Measurements from ENCODE around the gene SERPINB13. TPM values are rescaled to one million over a fixed set of nuclear protein-coding genes. Genes with fewer than 3 reads are reported as not detected.

SERPINB13 gene
- total RNA-seq = not detected

- no peak for DNase-seq
- no peak within 1 kb of the TSS for H3K4me3 Mint-ChIP-seq
- H3K36me3 Mint-ChIP-seq = no peaks in the 10 kb centered on the region
- CTCF ChIA-PET = interaction anchor here (0.8 kb wide), 1 partner anchor 9 kb away, joined by 3 read pairs; no protein-coding TSS in a partner anchor
- H3K9me3 Mint-ChIP-seq (ENCODE audit: low read depth) = no peaks in the 10 kb centered on the region
- no peaks in the 10 kb centered on the region for H3K4me1 Mint-ChIP-seq
- no peak within 1 kb of the TSS for H3K27ac Mint-ChIP-seq
- H3K27me3 Mint-ChIP-seq = peaks cover 5% of the 10 kb centered on the region
- no peak for ATAC-seq
Observed at GRCh38 chr18:63586966-63587365, at the start of gene SERPINB13. TSS of gene SERPINB13 (plus strand) at chr18:63587343. CDS start at chr18:63588668, 1,325 bp downstream.

DNA sequence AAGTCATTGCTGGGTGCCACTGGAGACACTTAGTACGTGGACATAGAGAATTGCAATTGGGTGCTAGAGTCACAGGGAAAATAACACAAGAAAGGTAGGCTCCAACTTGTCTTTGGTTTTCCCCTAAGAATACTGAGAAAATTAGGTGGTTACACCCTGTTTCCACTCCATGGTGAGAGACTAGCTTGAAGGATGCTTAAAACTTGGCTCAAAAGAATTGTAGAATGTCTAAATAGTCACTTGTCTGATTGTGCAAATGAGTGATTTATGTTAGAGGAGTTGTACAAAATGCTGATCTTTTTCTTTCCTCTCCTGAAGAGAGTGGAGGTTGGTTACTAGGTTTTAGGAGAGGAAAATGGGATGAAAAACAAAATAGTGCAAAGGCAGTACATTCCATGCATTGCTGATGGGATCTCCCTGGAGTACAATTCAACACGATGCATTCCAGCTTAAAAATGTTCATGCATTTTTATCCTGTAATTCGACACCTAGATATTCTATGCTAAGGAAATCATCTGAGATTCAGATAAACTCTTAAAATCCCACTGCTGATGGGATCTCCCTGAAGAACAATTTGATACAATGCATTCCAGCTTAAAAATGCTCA is 47.1 kb upstream of the SERPINB13 start:
- Mint-ChIP-seq H3K27ac (no peak overlapping the region), H3K4me1 (peaks cover 2% of the 10 kb centered on the region), H3K9me3 (ENCODE audit: low read depth) (no peaks in the 10 kb centered on the region), H3K27me3 (peaks cover 51% of the 10 kb centered on the region), H3K36me3 (no peaks in the 10 kb centered on the region), H3K4me3 (no peak overlapping the region)
- no peak for ATAC-seq
- CTCF ChIA-PET = no interaction called here
- DNase-seq = no peak

DNA sequence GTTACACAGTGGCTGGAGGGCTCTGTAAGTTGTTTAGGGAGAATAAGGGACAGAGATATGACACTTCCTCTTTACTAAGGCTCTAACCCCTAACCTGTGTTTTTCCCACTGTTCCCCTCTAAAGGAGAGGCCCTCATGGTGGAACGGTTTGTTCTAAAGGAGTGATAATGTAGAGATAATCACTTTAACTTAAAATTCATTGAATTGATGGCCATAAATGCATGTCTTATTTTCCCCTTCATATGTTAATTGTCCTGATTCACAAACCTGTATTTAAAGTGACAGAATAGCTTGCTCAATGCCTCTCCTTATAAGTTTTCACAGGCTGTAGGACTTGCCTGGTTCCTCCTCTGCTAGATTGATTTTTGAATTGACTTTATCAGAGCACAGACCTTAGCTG is 45.1 kb upstream of the SERPINB13 start, which contains the start of gene SERPINB12:
Gene SERPINB12 (plus strand): TSS at position 301 of the 400 bp plus-strand sequence. CDS start 13,791 bp downstream, outside the sequence.
- no peak within 1 kb of the TSS for H3K4me3 Mint-ChIP-seq
- no peaks in the 10 kb centered on the region for H3K9me3 Mint-ChIP-seq (ENCODE audit: low read depth)
- no peak within 1 kb of the TSS for H3K27ac Mint-ChIP-seq
- ATAC-seq (no peak), DNase-seq (no peak)
- peaks cover 63% of the 10 kb centered on the region for H3K27me3 Mint-ChIP-seq
- CTCF ChIA-PET = no interaction called here
- H3K4me1 Mint-ChIP-seq = no peaks in the 10 kb centered on the region
- no peaks in the 10 kb centered on the region for H3K36me3 Mint-ChIP-seq

DNA sequence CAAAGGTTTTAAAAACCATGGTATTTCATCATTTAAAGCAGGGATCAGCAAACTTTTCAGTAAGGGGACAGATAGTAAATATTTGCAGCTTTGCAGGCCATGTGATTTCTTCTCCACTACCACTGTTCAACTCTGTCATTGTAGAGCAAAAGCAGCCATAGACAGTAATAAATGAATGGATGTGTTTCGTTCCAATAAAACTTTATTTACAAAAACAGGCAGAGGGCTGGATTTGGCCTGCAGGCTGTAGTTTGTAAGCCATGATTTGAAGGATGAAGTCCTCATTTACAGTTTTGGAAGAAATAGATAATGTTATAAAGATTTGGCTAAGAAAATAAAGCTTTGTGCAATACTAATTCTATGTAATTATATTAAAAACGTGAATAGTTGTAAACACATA is 43.1 kb upstream of the SERPINB13 start:
- H3K36me3 Mint-ChIP-seq = no peaks in the 10 kb centered on the region
- no peak for ATAC-seq
- CTCF ChIA-PET = interaction anchor here (1.2 to 1.6 kb wide), 2 partner anchors 25 to 34 kb away, joined by 4 read pairs; no protein-coding TSS in a partner anchor

GRCh38 chr18:63545000-63545399 is 42.1 kb upstream of the SERPINB13 start:
- CTCF ChIA-PET = interaction anchor here (1.2 to 1.6 kb wide), 2 partner anchors 26 to 33 kb away, joined by 4 read pairs; no protein-coding TSS in a partner anchor
- no peak for DNase-seq
- H3K9me3 Mint-ChIP-seq (ENCODE audit: low read depth) = no peaks in the 10 kb centered on the region
- no peak for ATAC-seq
- no peak overlapping the region for H3K27ac Mint-ChIP-seq
- H3K36me3 Mint-ChIP-seq = no peaks in the 10 kb centered on the region
- peaks cover 49% of the 10 kb centered on the region for H3K27me3 Mint-ChIP-seq
- H3K4me3 Mint-ChIP-seq = no peak overlapping the region
- no peaks in the 10 kb centered on the region for H3K4me1 Mint-ChIP-seq

More for the DNA sequence above, 43.1 kb upstream of the SERPINB13 start:
- H3K4me1 Mint-ChIP-seq = no peaks in the 10 kb centered on the region
- DNase-seq = no peak
- no peaks in the 10 kb centered on the region for H3K9me3 Mint-ChIP-seq (ENCODE audit: low read depth)
- peaks cover 53% of the 10 kb centered on the region for H3K27me3 Mint-ChIP-seq
- no peak overlapping the region for H3K27ac Mint-ChIP-seq
- no peak overlapping the region for H3K4me3 Mint-ChIP-seq

DNA sequence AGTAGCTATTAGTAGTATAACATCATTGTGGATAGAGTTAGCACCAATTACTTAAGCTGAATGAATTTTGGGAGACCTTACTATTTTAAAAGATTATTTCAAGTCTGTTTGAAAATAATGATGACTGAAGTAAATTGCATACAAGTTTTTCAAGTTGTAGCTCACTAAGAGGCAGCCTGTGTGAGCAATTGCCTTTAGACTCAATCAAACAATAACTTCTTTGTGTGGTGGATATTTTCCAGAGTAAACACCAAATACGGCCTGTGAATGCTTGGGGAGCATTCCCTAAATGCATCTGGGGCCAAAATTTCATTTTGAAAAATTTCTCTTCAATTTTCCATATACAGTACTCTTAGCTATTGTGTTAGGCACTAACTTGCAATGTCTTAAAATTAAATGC is 37.1 kb upstream of the SERPINB13 start:
- no peak for ATAC-seq
- DNase-seq = no peak
- Mint-ChIP-seq H3K27me3 (peaks cover 45% of the 10 kb centered on the region), H3K36me3 (no peaks in the 10 kb centered on the region), H3K27ac (no peak overlapping the region), H3K4me1 (no peaks in the 10 kb centered on the region), H3K4me3 (no peak overlapping the region), H3K9me3 (ENCODE audit: low read depth) (no peaks in the 10 kb centered on the region)
- CTCF ChIA-PET = interaction anchor here (1.0 to 1.2 kb wide), 2 partner anchors 31 to 41 kb away, joined by 3 to 6 read pairs; no protein-coding TSS in a partner anchor

DNA sequence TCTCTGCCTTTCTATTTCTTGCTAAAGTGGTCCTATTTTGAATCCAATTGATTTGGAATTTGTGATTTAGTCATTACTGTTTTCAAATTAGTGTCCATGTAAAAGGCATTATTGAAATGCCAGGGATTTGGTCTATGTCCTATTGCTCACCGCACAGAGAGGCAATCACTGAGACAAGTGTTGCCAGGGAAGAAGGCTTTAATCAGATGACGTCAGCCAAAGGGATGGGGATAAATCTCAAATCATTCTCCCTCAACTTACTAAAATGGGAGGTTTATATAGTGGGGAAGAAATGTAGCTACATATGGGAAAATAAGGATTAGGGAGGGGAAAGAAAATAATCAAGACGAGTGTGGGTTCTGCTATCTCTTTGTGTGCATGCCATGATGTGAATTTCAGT is 35.4 kb upstream of the SERPINB13 start:
- H3K4me1 Mint-ChIP-seq = no peaks in the 10 kb centered on the region
- H3K9me3 Mint-ChIP-seq (ENCODE audit: low read depth) = no peaks in the 10 kb centered on the region
- no peak overlapping the region for H3K27ac Mint-ChIP-seq
- no peak for DNase-seq
- H3K4me3 Mint-ChIP-seq = no peak overlapping the region
- peaks cover 35% of the 10 kb centered on the region for H3K27me3 Mint-ChIP-seq
- H3K36me3 Mint-ChIP-seq = no peaks in the 10 kb centered on the region
- ATAC-seq = no peak
- CTCF ChIA-PET = interaction anchor here (1.1 kb wide), 1 partner anchor 34 kb away, joined by 3 read pairs; no protein-coding TSS in a partner anchor

- Mint-ChIP-seq H3K36me3 (no peaks in the 10 kb centered on the region), H3K9me3 (ENCODE audit: low read depth) (no peaks in the 10 kb centered on the region), H3K27ac (no peak overlapping the region), H3K27me3 (peaks cover 32% of the 10 kb centered on the region), H3K4me1 (no peaks in the 10 kb centered on the region), H3K4me3 (no peak overlapping the region)
- CTCF ChIA-PET = interaction anchor here (0.9 to 1.1 kb wide), 2 partner anchors 25 to 35 kb away, joined by 3 read pairs; no protein-coding TSS in a partner anchor
- no peak for DNase-seq
- no peak for ATAC-seq
Observed at GRCh38 chr18:63552581-63552980, 34.6 kb upstream of the SERPINB13 start.

DNA sequence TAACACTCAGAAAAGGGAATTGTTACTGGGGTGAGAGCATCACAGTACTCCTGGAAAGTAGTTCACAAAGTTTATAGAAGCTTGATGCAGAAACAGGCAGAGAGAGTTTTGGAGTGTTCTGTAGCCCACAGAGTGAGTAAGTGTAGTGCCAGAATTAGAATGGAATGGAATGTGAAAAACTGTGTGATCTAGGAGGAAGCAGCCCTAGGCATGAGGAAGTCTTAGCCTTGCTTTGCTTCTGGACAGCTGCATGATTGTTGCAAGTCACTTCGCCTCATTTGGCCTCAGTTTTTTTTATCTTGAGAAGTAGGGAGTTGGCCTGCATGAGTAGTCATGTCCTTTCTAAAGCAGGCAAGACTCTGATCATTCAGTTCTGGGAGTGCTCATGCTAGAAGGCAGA is 34.1 kb upstream of the SERPINB13 start:
- DNase-seq = no peak
- Mint-ChIP-seq H3K4me3 (no peak overlapping the region), H3K27me3 (peaks cover 30% of the 10 kb centered on the region), H3K4me1 (no peaks in the 10 kb centered on the region), H3K27ac (no peak overlapping the region), H3K36me3 (no peaks in the 10 kb centered on the region), H3K9me3 (ENCODE audit: low read depth) (no peaks in the 10 kb centered on the region)
- CTCF ChIA-PET = interaction anchor here (0.9 kb wide), 1 partner anchor 25 kb away, joined by 3 read pairs; no protein-coding TSS in a partner anchor
- ATAC-seq = no peak

DNA sequence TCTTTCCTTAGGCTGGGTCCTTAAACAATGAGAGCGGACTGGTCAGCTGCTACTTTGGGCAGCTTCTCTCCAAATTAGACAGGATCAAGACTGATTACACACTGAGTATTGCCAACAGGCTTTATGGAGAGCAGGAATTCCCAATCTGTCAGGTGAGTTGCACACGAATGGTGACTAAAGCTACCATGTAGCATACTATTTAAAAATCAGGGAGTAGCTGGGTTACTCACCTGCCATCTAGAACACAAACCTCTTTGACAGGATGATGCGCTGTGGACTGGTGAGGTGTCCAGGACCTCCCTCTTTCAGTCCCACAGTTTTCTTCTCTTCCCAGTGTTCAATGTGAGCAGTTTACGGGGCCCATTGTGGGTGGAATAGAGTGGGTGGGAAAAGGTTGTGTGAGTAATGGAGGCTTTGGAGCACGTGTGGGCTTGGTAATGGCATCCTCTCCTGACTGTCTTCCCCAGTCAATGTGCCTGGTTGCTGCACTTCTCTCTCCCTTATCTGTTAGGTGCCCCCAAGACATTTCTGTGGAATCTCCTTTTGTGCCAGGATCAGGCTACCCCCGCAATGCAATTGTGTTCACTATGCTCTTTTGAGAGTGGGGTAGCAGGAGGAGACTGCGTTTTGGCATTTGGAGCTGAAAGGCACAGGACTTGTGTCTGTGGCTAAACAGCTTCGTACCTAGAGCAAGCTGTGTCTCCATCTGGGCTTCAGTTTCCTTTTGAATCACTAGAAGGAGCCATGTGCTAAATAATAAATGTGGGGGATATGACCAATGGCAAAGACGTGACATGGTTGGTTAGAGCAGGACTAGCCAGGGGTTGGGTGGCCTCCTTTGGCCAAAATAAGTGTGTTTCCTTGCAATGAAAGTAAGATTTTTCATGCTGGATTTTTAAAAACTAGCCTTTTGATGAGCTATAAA is 27.3 kb upstream of the SERPINB13 start:
- no peak for DNase-seq
- Mint-ChIP-seq H3K9me3 (ENCODE audit: low read depth) (no peaks in the 10 kb centered on the region), H3K4me1 (no peaks in the 10 kb centered on the region), H3K27ac (no peak overlapping the region), H3K4me3 (no peak overlapping the region), H3K27me3 (peaks cover 15% of the 10 kb centered on the region), H3K36me3 (no peaks in the 10 kb centered on the region)
- CTCF ChIA-PET = interaction anchor here (1.3 kb wide), 1 partner anchor 42 kb away, joined by 3 read pairs; no protein-coding TSS in a partner anchor
- no peak for ATAC-seq

DNA sequence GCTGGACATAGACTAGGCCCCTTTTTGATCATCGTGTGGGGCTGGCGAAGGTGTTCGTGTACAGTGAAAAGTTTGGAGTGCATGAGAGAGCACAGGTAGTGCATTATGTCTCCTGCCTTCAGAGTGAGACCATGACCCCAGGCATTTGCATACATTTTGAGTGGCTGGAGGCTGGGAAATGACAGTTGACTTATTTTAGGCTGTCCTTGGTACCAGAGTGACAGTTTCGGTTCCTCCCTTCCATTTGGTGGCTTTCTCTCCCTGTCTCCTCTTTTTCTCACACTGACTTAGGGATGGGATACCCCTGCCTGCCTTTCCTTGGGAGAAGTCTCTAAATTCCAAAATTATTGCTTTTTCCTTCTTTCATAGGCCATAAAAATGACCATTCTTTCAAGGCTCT is 24.9 kb upstream of the SERPINB13 start:
- H3K4me3 Mint-ChIP-seq = no peak overlapping the region
- H3K27me3 Mint-ChIP-seq = peaks cover 21% of the 10 kb centered on the region
- H3K4me1 Mint-ChIP-seq = no peaks in the 10 kb centered on the region
- ATAC-seq (no peak), DNase-seq (no peak)
- no peaks in the 10 kb centered on the region for H3K36me3 Mint-ChIP-seq
- CTCF ChIA-PET = interaction anchor here (1.0 kb wide), 1 partner anchor 43 kb away, joined by 3 read pairs; no protein-coding TSS in a partner anchor
- no peaks in the 10 kb centered on the region for H3K9me3 Mint-ChIP-seq (ENCODE audit: low read depth)
- no peak overlapping the region for H3K27ac Mint-ChIP-seq

DNA sequence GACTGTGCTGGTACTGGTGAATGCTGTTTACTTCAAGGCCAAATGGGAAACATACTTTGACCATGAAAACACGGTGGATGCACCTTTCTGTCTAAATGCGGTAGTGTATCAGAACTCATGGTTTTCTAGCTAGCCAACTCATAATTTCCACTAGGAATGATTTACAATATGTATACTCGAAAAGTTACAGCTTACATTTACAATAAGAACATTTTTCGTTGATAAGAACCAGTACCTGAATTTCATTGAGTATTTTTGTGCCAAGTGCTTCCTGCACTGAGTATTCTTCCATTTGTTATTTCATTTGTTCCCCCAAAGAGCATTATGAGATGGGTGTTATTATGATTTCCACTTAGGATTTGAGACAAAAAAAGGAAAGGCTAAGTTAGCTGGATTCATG is 23.1 kb upstream of the SERPINB13 start:
- ATAC-seq = no peak
- Mint-ChIP-seq H3K4me3 (no peak overlapping the region), H3K27me3 (peaks cover 22% of the 10 kb centered on the region), H3K36me3 (no peaks in the 10 kb centered on the region), H3K9me3 (ENCODE audit: low read depth) (no peaks in the 10 kb centered on the region), H3K4me1 (no peaks in the 10 kb centered on the region), H3K27ac (no peak overlapping the region)
- CTCF ChIA-PET = interaction anchor here (1.5 kb wide), 1 partner anchor 14 kb away, joined by 7 read pairs; no protein-coding TSS in a partner anchor
- DNase-seq = no peak

GRCh38 chr18:63564561-63564960 is 22.6 kb upstream of the SERPINB13 start:
- Mint-ChIP-seq H3K27ac (no peak overlapping the region), H3K4me3 (no peak overlapping the region), H3K27me3 (peaks cover 18% of the 10 kb centered on the region), H3K36me3 (no peaks in the 10 kb centered on the region), H3K4me1 (no peaks in the 10 kb centered on the region), H3K9me3 (ENCODE audit: low read depth) (no peaks in the 10 kb centered on the region)
- CTCF ChIA-PET = interaction anchor here (1.5 kb wide), 1 partner anchor 14 kb away, joined by 7 read pairs; no protein-coding TSS in a partner anchor
- ATAC-seq = no peak
- no peak for DNase-seq
